ENCODE measurements around the gene IL20RA. TPM values are rescaled to one million over a fixed set of nuclear protein-coding genes. Genes with fewer than 3 reads are reported as not detected.

Gene IL20RA
- total RNA-seq, 1 donor = 0.18 TPM

GRCh38 chr6:137067399-137067798 is 22.6 kb upstream of the IL20RA start:
- no peak for TF ChIP-seq CTCF (IDR thresholded peaks at IDR 0.05; ENCODE audit: insufficient read depth, low read length)
- DNase-seq (ENCODE audit: low read depth) = no peak
- H3K4me3 ChIP-seq (ENCODE audit: low read depth, low read length) = no peak overlapping the region

- no peak overlapping the region for H3K4me3 ChIP-seq (ENCODE audit: low read depth, low read length)
- DNase-seq (ENCODE audit: low read depth) = no peak
- no peak for TF ChIP-seq CTCF (IDR thresholded peaks at IDR 0.05; ENCODE audit: insufficient read depth, low read length)
Measured at GRCh38 chr6:137058037-137058436, 13.3 kb upstream of the IL20RA start.

GRCh38 chr6:137056121-137056880 is 11.5 kb upstream of the IL20RA start:
- no peak overlapping the region for H3K4me3 ChIP-seq (ENCODE audit: low read depth, low read length)
- no peak for TF ChIP-seq CTCF (IDR thresholded peaks at IDR 0.05; ENCODE audit: insufficient read depth, low read length)
- no peak for DNase-seq (ENCODE audit: low read depth)

GRCh38 chr6:137051790-137052472 is 7.2 kb upstream of the IL20RA start:
- DNase-seq (ENCODE audit: low read depth) = no peak
- H3K4me3 ChIP-seq (ENCODE audit: low read depth, low read length) = no peak overlapping the region
- TF ChIP-seq CTCF (IDR thresholded peaks at IDR 0.05; ENCODE audit: insufficient read depth, low read length) = no peak

- DNase-seq (ENCODE audit: low read depth) = no peak
- no peak overlapping the region for H3K4me3 ChIP-seq (ENCODE audit: low read depth, low read length)
- no peak for TF ChIP-seq CTCF (IDR thresholded peaks at IDR 0.05; ENCODE audit: insufficient read depth, low read length)
Measured at GRCh38 chr6:137049095-137049494, 4.3 kb upstream of the IL20RA start.

GRCh38 chr6:137046871-137047412 is 2.2 kb upstream of the IL20RA start:
- TF ChIP-seq CTCF (IDR thresholded peaks at IDR 0.05; ENCODE audit: insufficient read depth, low read length) = no peak
- no peak for DNase-seq (ENCODE audit: low read depth)
- H3K4me3 ChIP-seq (ENCODE audit: low read depth, low read length) = no peak overlapping the region

Measured in fibroblast of the aortic adventitia (primary cell).